CD14-positive monocyte (primary cell): Measurements from ENCODE around the gene IQCF5. TPM values are rescaled to one million over a fixed set of nuclear protein-coding genes. Genes with fewer than 3 reads are reported as not detected.

Source experiments
- DNase-seq, 3 donors: peaks; one replicate each; pipeline ENCODE4 v3.0.0-alpha.2; 2011 to 2022
- H2AFZ ChIP-seq: 2 replicates; pipeline ENCODE4 v1.6.0; 2012; ENCODE audit warnings: mild to moderate bottlenecking, low read depth, low read length, inconsistent platforms; ENCODE audit not compliant: insufficient read depth, poor library complexity, severe bottlenecking
- H3K27ac ChIP-seq, 2 donors: 1 replicate in 1 of 2; 2 replicates in 1 of 2; pipeline ENCODE4 v1.5.1; 2012 to 2013; ENCODE audit warnings: low read length in 2 of 2, control low read depth in 1 of 2, inconsistent platforms in 1 of 2, low read depth in 1 of 2, mild to moderate bottlenecking in 1 of 2
- H3K27me3 ChIP-seq, 2 donors: one replicate each; pipeline versions ENCODE4 v1.6.0 to v1.6.1; 2011 to 2013; ENCODE audit warnings: low read length in 2 of 2; ENCODE audit not compliant: control insufficient read depth in 2 of 2, insufficient read depth in 2 of 2
- H3K36me3 ChIP-seq, 2 donors: replicated peaks in 1 of 2; 1 replicate in 1 of 2; 2 replicates in 1 of 2; pipeline versions ENCODE4 v1.5.1 to v1.6.1; 2012 to 2013; ENCODE audit warnings: low read length in 2 of 2, control low read depth in 1 of 2, inconsistent platforms in 1 of 2, mild to moderate bottlenecking in 1 of 2; ENCODE audit not compliant: insufficient read depth in 2 of 2, control insufficient read depth in 1 of 2
- H3K4me1 ChIP-seq, 2 donors: 1 replicate in 1 of 2; 2 replicates in 1 of 2; pipeline versions ENCODE4 v1.5.1 to v1.6.1; 2012 to 2013; ENCODE audit warnings: low read length in 2 of 2, control low read depth in 1 of 2, inconsistent platforms in 1 of 2, mild to moderate bottlenecking in 1 of 2, moderate library complexity in 1 of 2; ENCODE audit not compliant: insufficient read depth in 2 of 2, control insufficient read depth in 1 of 2
- H3K4me2 ChIP-seq: replicated peaks from 2 replicates; pipeline ENCODE3; 2012; ENCODE audit warnings: low read length, moderate library complexity, mild to moderate bottlenecking; ENCODE audit not compliant: poor library complexity, severe bottlenecking; ENCODE audit errors: extremely low read depth
- H3K4me3 ChIP-seq, 3 experiments: fragments of 200-600 bp in 1 of 3; sonication (generic) in 1 of 3; replicated peaks in 1 of 3; 1 replicate in 2 of 3; 2 replicates in 1 of 3; pipeline ENCODE4 v1.5.1; 2011 to 2013; ENCODE audit warnings: low read length in 3 of 3, mild to moderate bottlenecking in 3 of 3, control low read depth in 2 of 3, low read depth in 2 of 3, inconsistent platforms in 1 of 3, moderate library complexity in 1 of 3
- H3K79me2 ChIP-seq: 2 replicates; pipeline ENCODE4 v1.6.0; 2012; ENCODE audit warnings: mild to moderate bottlenecking, control low read depth, inconsistent platforms, low read length, moderate library complexity; ENCODE audit not compliant: insufficient read depth
- H3K9ac ChIP-seq: 2 replicates; pipeline ENCODE4 v1.6.0; 2017; ENCODE audit warnings: low read length, mild to moderate bottlenecking; ENCODE audit not compliant: insufficient read depth, poor library complexity, severe bottlenecking
- H3K9me3 ChIP-seq, 2 donors: replicated peaks in 1 of 2; 1 replicate in 1 of 2; 2 replicates in 1 of 2; pipeline versions ENCODE4 v1.5.1 to v1.6.1; 2012 to 2013; ENCODE audit warnings: low read length in 2 of 2, control low read depth in 1 of 2; ENCODE audit not compliant: control insufficient read depth in 1 of 2, insufficient read depth in 1 of 2
- H4K20me1 ChIP-seq: 2 replicates; pipeline ENCODE4 v1.6.0; 2012; ENCODE audit warnings: mild to moderate bottlenecking, low read length, control low read depth, moderate library complexity; ENCODE audit not compliant: insufficient read depth
- H3K27ac Mint-ChIP-seq, 7 donors: one replicate each; pipeline ENCODE4 v1.8.0; 2020; ENCODE audit warnings: mild to moderate bottlenecking in 7 of 7, mixed read lengths in 7 of 7, moderate library complexity in 6 of 7, inconsistent platforms in 2 of 7
- H3K27me3 Mint-ChIP-seq, 3 donors: one replicate each; pipeline ENCODE4 v1.8.0; 2021 to 2022; ENCODE audit warnings: low read depth in 3 of 3, mild to moderate bottlenecking in 3 of 3, mixed read lengths in 3 of 3, moderate library complexity in 3 of 3, inconsistent platforms in 1 of 3
- H3K36me3 Mint-ChIP-seq, 2 donors: one replicate each; pipeline ENCODE4 v1.8.0; 2020; ENCODE audit warnings: mixed read lengths in 2 of 2, inconsistent platforms in 1 of 2, mild to moderate bottlenecking in 1 of 2
- H3K4me1 Mint-ChIP-seq: one replicate; pipeline ENCODE4 v1.8.0; 2020; ENCODE audit warnings: mild to moderate bottlenecking, mixed read lengths
- H3K4me3 Mint-ChIP-seq, 2 donors: one replicate each; pipeline ENCODE4 v1.8.0; 2020; ENCODE audit warnings: mild to moderate bottlenecking in 2 of 2, mixed read lengths in 2 of 2, moderate library complexity in 1 of 2
- H3K9me3 Mint-ChIP-seq, 7 donors: one replicate each; pipeline ENCODE4 v1.8.0; 2020 to 2022; ENCODE audit warnings: mixed read lengths in 7 of 7, mild to moderate bottlenecking in 6 of 7, moderate library complexity in 6 of 7, inconsistent platforms in 2 of 7
- CTCF ChIP-seq: fragments of 200-600 bp; IDR thresholded peaks from one replicate; pipeline ENCODE4 v1.8.0; 2022; ENCODE audit warnings: antibody characterized with exemption, mild to moderate bottlenecking
- WGBS: methylation state at CpG from one replicate; pipeline ENCODE4 v1.1.5; 2013; ENCODE audit warnings: missing lambda C conversion rate; ENCODE audit not compliant: insufficient coverage; 5-methylcytosine and 5-hydroxymethylcytosine counted together
- intact Hi-C, 2 donors: fragments of 100-400 bp; cut with micrococcal nuclease; formaldehyde crosslinking; loops; one replicate each; pipeline versions ENCODE4 v1.15.0 to v1.15.1; 2023
- polyA plus RNA-seq, 3 donors: library from polyadenylated mRNA; depleted of rRNA in 1 of 3; unstranded in 2 of 3; stranded (reverse) in 1 of 3; fragments of 300-500 nt in 2 of 3; fragments of >200 nt in 1 of 3; fragmentation: Illumina TruSeq in 2 of 3; gene quantifications; 1 replicate in 2 of 3; 2 replicates in 1 of 3; pipeline ENCODE4 v1.2.3, GENCODE V29; 2012 to 2021

Gene IQCF5
- polyA plus RNA-seq, 3 donors: not detected

GRCh38 chr3:51830836-51831385 is 44.5 kb downstream of the IQCF5 start:
- Histone ChIP-seq H3K4me2 (no peak overlapping the region), H3K79me2 (no peaks in the 10 kb centered on the region), H2AFZ (no peak overlapping the region), H3K9me3 (peaks cover 16 to 20% of the 10 kb centered on the region in 2 donors), H3K27me3 (no peaks in the 10 kb centered on the region), H3K4me1 (no peaks in the 10 kb centered on the region), H3K36me3 (no peaks in the 10 kb centered on the region), H3K4me3 (no peak overlapping the region), H3K27ac (no peak overlapping the region), H4K20me1 (no peaks in the 10 kb centered on the region), H3K9ac (no peak overlapping the region)
- Mint-ChIP-seq H3K9me3 (peaks cover 17 to 32% (median 25%) of the 10 kb centered on the region in 7 donors), H3K27ac (no peak overlapping the region), H3K36me3 (no peaks in the 10 kb centered on the region), H3K4me3 (no peak overlapping the region), H3K27me3 (peaks cover 6 to 23% (median 15%) of the 10 kb centered on the region in 3 donors), H3K4me1 (no peaks in the 10 kb centered on the region)
- 66% methylated on average over 4 of the region's 4 CpGs for WGBS
- TF ChIP-seq CTCF: no peak
- DNase-seq: no peak
- intact Hi-C loops: no loop called here

GRCh38 chr3:51830345-51830744 is 45.1 kb downstream of the IQCF5 start:
- Histone ChIP-seq H3K4me2 (no peak overlapping the region), H3K4me3 (no peak overlapping the region), H3K9me3 (peaks cover 16 to 20% of the 10 kb centered on the region in 2 donors), H2AFZ (no peak overlapping the region), H3K79me2 (no peaks in the 10 kb centered on the region), H3K4me1 (no peaks in the 10 kb centered on the region), H3K36me3 (no peaks in the 10 kb centered on the region), H4K20me1 (no peaks in the 10 kb centered on the region), H3K27me3 (no peaks in the 10 kb centered on the region), H3K27ac (no peak overlapping the region), H3K9ac (no peak overlapping the region)
- peak overlapping the region in 1 of 7 donors; percentile 32 for H3K27ac Mint-ChIP-seq
- no peak overlapping the region for H3K4me3 Mint-ChIP-seq
- no peak for TF ChIP-seq CTCF
- peaks cover 17 to 32% (median 25%) of the 10 kb centered on the region in 7 donors for H3K9me3 Mint-ChIP-seq
- H3K36me3 Mint-ChIP-seq: no peaks in the 10 kb centered on the region
- DNase-seq: no peak
- peaks cover 6 to 20% (median 12%) of the 10 kb centered on the region in 3 donors for H3K27me3 Mint-ChIP-seq
- 98% methylated on average over 13 of the region's 13 CpGs for WGBS
- intact Hi-C loops: no loop called here
- no peaks in the 10 kb centered on the region for H3K4me1 Mint-ChIP-seq
